Adrenal gland (tissue), 12 donors: ENCODE results near the gene PKIB. TPM values are rescaled to one million over a fixed set of nuclear protein-coding genes. Genes with fewer than 3 reads are reported as not detected.

Experiments used
- DNase-seq, 7 donors: peaks; one replicate each; pipeline ENCODE4 v3.0.0-alpha.2; 2019 to 2020
- H3K27ac ChIP-seq, 5 donors: fragments of 200-600 bp; sonication (generic) in 4 of 5; 1 replicate in 3 of 5; 2 replicates in 2 of 5; pipeline versions ENCODE4 v1.5.1 to v1.8.0; 2016 to 2020; ENCODE audit warnings: mild to moderate bottlenecking in 1 of 5
- H3K27me3 ChIP-seq: fragments of 200-600 bp; 2 replicates; pipeline ENCODE4 v1.8.0; 2021
- H3K36me3 ChIP-seq, 2 donors: fragments of 200-600 bp; replicated peaks in 1 of 2; 1 replicate in 1 of 2; 2 replicates in 1 of 2; pipeline versions ENCODE4 v1.5.1 to v1.8.0; 2018 to 2022
- H3K4me1 ChIP-seq, 2 donors: fragments of 200-600 bp; replicated peaks in 1 of 2; 1 replicate in 1 of 2; 2 replicates in 1 of 2; pipeline versions ENCODE4 v1.5.1 to v1.8.0; 2018 to 2021
- H3K4me3 ChIP-seq, 4 donors: fragments of 200-600 bp; sonication (generic) in 3 of 4; one replicate each; pipeline ENCODE4 v1.5.1; 2016 to 2018
- H3K9me3 ChIP-seq, 3 donors: fragments of 200-600 bp; sonication (generic) in 1 of 3; replicated peaks in 1 of 3; 1 replicate in 2 of 3; 2 replicates in 1 of 3; pipeline versions ENCODE4 v1.5.1 to v1.8.0; 2016 to 2021
- CTCF ChIP-seq, 6 experiments: fragments of 450-650 bp in 4 of 6; fragments of 200-600 bp in 2 of 6; sonication (generic) in 1 of 6; IDR thresholded peaks; 1 replicate in 5 of 6; 2 replicates in 1 of 6; pipeline versions ENCODE4 v1.5.1 to v1.8.0; 2016 to 2021; ENCODE audit warnings: antibody characterized with exemption in 6 of 6, mild to moderate bottlenecking in 2 of 6, moderate library complexity in 1 of 6
- POLR2A ChIP-seq, 2 donors: fragments of 450-650 bp; IDR thresholded peaks; one replicate each; pipeline ENCODE4 v1.6.1; 2017; ENCODE audit warnings: antibody characterized with exemption in 2 of 2, mild to moderate bottlenecking in 2 of 2, moderate library complexity in 1 of 2
- WGBS, 4 donors: extraction: QIAGEN DNeasy Blood & Tissue Kit in 2 of 4; methylation state at CpG; one replicate each; pipeline versions ENCODE4 v1.1.5 to v1.1.7; 2013 to 2017; 5-methylcytosine and 5-hydroxymethylcytosine counted together
- intact Hi-C, 2 donors: fragments of 100-400 bp; cut with DNase I; formaldehyde crosslinking; loops; one replicate each; pipeline versions ENCODE4 v1.14.1 to v1.15.0; 2022 to 2023
- polyA plus RNA-seq, 3 donors: library from polyadenylated mRNA; stranded (reverse); fragments of 200-250 nt in 2 of 3; fragments of 350-450 nt in 1 of 3; fragmentation: Illumina TruSeq in 1 of 3; extraction: RNeasy Lipid Tissue Mini Kit (QIAGEN cat#74804) in 1 of 3; gene quantifications; one replicate each; pipeline ENCODE4 v1.2.3, GENCODE V29; 2013 to 2014
- total RNA-seq, 9 donors: library from RNA; depleted of rRNA in 4 of 9; stranded (reverse); fragments of >200 nt in 4 of 9; fragments of 120-200 nt in 1 of 9; fragmentation: NEBNext Ultra II Directional in 1 of 9; extraction: Animal tissue kit (Norgen Biotek cat#: 25700) in 1 of 9; gene quantifications; one replicate each; pipeline versions ENCODE4 v1.1.0 to v1.2.4, GENCODE V29; 2013 to 2023
- donor health status: healthy with polysubstance abuse.
- donor health status: Bipolar disorder and iron deficiency.
- donor health status: DM: yes; HTN: yes; CAD: no.
- donor health status: DM: no; HTN: no; CAD: no.
- donor health status: DM: no; HTN: no; CAD: no.
- donor health status: DM: yes; HTN: yes; CAD: no.

PKIB gene
- total and polyA plus RNA-seq, 12 donors, result 0.48 to 6.2 (median 2.5) TPM

- 52 to 69% (median 59%) methylated on average over 3 of the region's 3 CpGs for WGBS, 4 donors
- H3K27me3 ChIP-seq, result no peaks in the 10 kb centered on the region
These were observed 102.4 kb downstream of the PKIB start for GRCh38 chr6:122712448-122713137.

GRCh38 chr6:122713138-122713537 is 102.9 kb downstream of the PKIB start:
- WGBS, 4 donors, result 70 to 79% (median 76%) methylated on average over 3 of the region's 3 CpGs
- intact Hi-C loops, result no loop called here
- DNase-seq, result no peak
- Histone ChIP-seq H3K9me3 (no peaks in the 10 kb centered on the region), H3K4me1 (no peaks in the 10 kb centered on the region), H3K27me3 (no peaks in the 10 kb centered on the region), H3K4me3 (no peak overlapping the region), H3K36me3 (no peaks in the 10 kb centered on the region), H3K27ac (no peak overlapping the region)
- TF ChIP-seq CTCF (IDR thresholded peaks at IDR 0.05), result no peak
- no peak for TF ChIP-seq POLR2A (IDR thresholded peaks at IDR 0.05)

More at GRCh38 chr6:122712448-122713137, 102.4 kb downstream of the PKIB start:
- intact Hi-C loops, result no loop called here
- Histone ChIP-seq H3K36me3 (no peaks in the 10 kb centered on the region), H3K27ac (no peak overlapping the region), H3K9me3 (no peaks in the 10 kb centered on the region), H3K4me3 (no peak overlapping the region), H3K4me1 (no peaks in the 10 kb centered on the region)
- no peak for DNase-seq
- TF ChIP-seq POLR2A (IDR thresholded peaks at IDR 0.05) (no peak), CTCF (IDR thresholded peaks at IDR 0.05) (no peak)

GRCh38 chr6:122714059-122714458 is 103.9 kb downstream of the PKIB start:
- intact Hi-C loops, result no loop called here
- Histone ChIP-seq H3K36me3 (no peaks in the 10 kb centered on the region), H3K27me3 (no peaks in the 10 kb centered on the region), H3K4me1 (no peaks in the 10 kb centered on the region), H3K27ac (no peak overlapping the region), H3K4me3 (no peak overlapping the region), H3K9me3 (no peaks in the 10 kb centered on the region)
- TF ChIP-seq CTCF (IDR thresholded peaks at IDR 0.05) (no peak), POLR2A (IDR thresholded peaks at IDR 0.05) (no peak)
- 79 to 88% (median 86%) methylated on average over 5 of the region's 5 CpGs for WGBS, 4 donors
- no peak for DNase-seq

- TF ChIP-seq POLR2A (IDR thresholded peaks at IDR 0.05) (no peak), CTCF (IDR thresholded peaks at IDR 0.05) (no peak)
- intact Hi-C loops, result no loop called here
- no peaks in the 10 kb centered on the region for H3K27me3 ChIP-seq
- H3K36me3 ChIP-seq, result no peaks in the 10 kb centered on the region
- no peak for DNase-seq
- 60 to 73% (median 67%) methylated on average over 2 of the region's 2 CpGs for WGBS, 4 donors
- H3K4me1 ChIP-seq, result no peaks in the 10 kb centered on the region
- no peak overlapping the region for H3K27ac ChIP-seq
- H3K4me3 ChIP-seq, result no peak overlapping the region
- H3K9me3 ChIP-seq, result no peaks in the 10 kb centered on the region
These were observed 105.5 kb downstream of the PKIB start for GRCh38 chr6:122715725-122716124.
